K562 (cell line): ENCODE measurements around the gene VAMP8. TPM values are rescaled to one million over a fixed set of nuclear protein-coding genes. Genes with fewer than 3 reads are reported as not detected.

Experiments
- ATAC-seq: fragments of 200-7000 bp; cut with Tn5 transposase; 3 replicates; pipeline ENCODE4 v1.9.1; 2020; ENCODE audit warnings: moderate library complexity
- BruUV-seq: library from RNA; stranded (reverse); fragments of 400-500 nt; replicated peaks from 2 replicates; lab custom pipeline; 2021; lab: Mats Ljungman, UMichigan
- CTCF ChIA-PET: fragments of 300-600 bp; formaldehyde crosslinking; extraction: SDS; loops from one replicate; lab custom pipeline; 2021; ENCODE audit warnings: low intra/inter-chr PET ratio; lab: Yijun Ruan, JAX
- POLR2A ChIA-PET: fragments of 300-600, 350-650 bp; sonication (Branson Sonifier 250); formaldehyde crosslinking; extraction: SDS; loops from one replicate; lab custom pipeline; 2021; ENCODE audit warnings: antibody characterized with exemption, inconsistent platforms; lab: Yijun Ruan, JAX
- DNase-seq, 4 experiments: peaks; one replicate each; pipeline versions ENCODE4 v3.0.0 to v3.0.0-alpha.2; 2011 to 2018; ENCODE audit warnings: low spot score in 3 of 4, mixed read lengths in 3 of 4; ENCODE audit errors: extremely low read depth in 1 of 4
- FAIRE-seq: peaks from 2 replicates; lab custom pipeline; 2011; peaks lifted over from hg19 to GRCh38; lab: Jason Lieb, UNC
- H2AFZ ChIP-seq: 2 replicates; pipeline ENCODE4 v1.6.0; 2011; ENCODE audit warnings: low read depth, low read length, control low read depth, inconsistent platforms
- H3K27ac ChIP-seq: fragments of 200-600 bp; 3 replicates; pipeline ENCODE4 v1.8.0; 2011; ENCODE audit warnings: low read depth, mild to moderate bottlenecking, control low read depth, inconsistent platforms, low read length, moderate library complexity, mixed read lengths; ENCODE audit errors: extremely low read depth
- H3K27me3 ChIP-seq, 2 experiments: fragments of 300-600 bp in 1 of 2; 2 replicates in 1 of 2; 3 replicates in 1 of 2; pipeline versions ENCODE4 v1.6.0 to v1.8.0; 2011; ENCODE audit warnings: inconsistent platforms in 2 of 2, low read length in 2 of 2, mild to moderate bottlenecking in 1 of 2, mixed read lengths in 1 of 2, moderate library complexity in 1 of 2; ENCODE audit not compliant: control insufficient read depth in 2 of 2, insufficient read depth in 2 of 2
- H3K36me3 ChIP-seq: fragments of 300-600 bp; 3 replicates; pipeline ENCODE4 v1.8.0; 2011; ENCODE audit warnings: mild to moderate bottlenecking, low read length, inconsistent platforms; ENCODE audit not compliant: control insufficient read depth, insufficient read depth
- H3K4me1 ChIP-seq, 2 experiments: fragments of 200-600 bp in 1 of 2; replicated peaks in 1 of 2; 2 replicates in 1 of 2; 3 replicates in 1 of 2; pipeline versions ENCODE4 v1.5.1 to v1.8.0; 2011; ENCODE audit warnings: inconsistent platforms in 2 of 2, low read length in 2 of 2, mild to moderate bottlenecking in 1 of 2, mixed read lengths in 1 of 2, moderate library complexity in 1 of 2; ENCODE audit not compliant: control insufficient read depth in 2 of 2, insufficient read depth in 2 of 2
- H3K4me2 ChIP-seq: 2 replicates; pipeline ENCODE4 v1.6.1; 2011; ENCODE audit warnings: low read length, control low read depth, inconsistent platforms, mixed read lengths; ENCODE audit not compliant: insufficient read depth
- H3K4me3 ChIP-seq: fragments of 200-600 bp; sonication (generic), shearing (Covaris generic); 2 replicates; pipeline ENCODE4 v1.5.1; 2016; ENCODE audit warnings: control low read depth, inconsistent platforms
- H3K79me2 ChIP-seq: fragments of 200-600 bp; 3 replicates; pipeline ENCODE4 v1.8.0; 2011; ENCODE audit warnings: low read length, inconsistent platforms; ENCODE audit not compliant: control insufficient read depth, insufficient read depth
- H3K9ac ChIP-seq, 2 experiments: 2 replicates each; pipeline versions ENCODE4 v1.6.0 to v1.6.1; 2011; ENCODE audit warnings: low read depth in 2 of 2, low read length in 2 of 2, control low read depth in 1 of 2, inconsistent platforms in 1 of 2, mild to moderate bottlenecking in 1 of 2, mixed read lengths in 1 of 2; ENCODE audit not compliant: insufficient read depth in 1 of 2
- H3K9me1 ChIP-seq: one replicate; pipeline ENCODE4 v1.6.0; 2011; ENCODE audit warnings: inconsistent platforms, mild to moderate bottlenecking, low read length, moderate library complexity; ENCODE audit not compliant: control insufficient read depth, insufficient read depth
- H3K9me3 ChIP-seq: replicated peaks from 2 replicates; pipeline ENCODE4 v1.5.1; 2011; ENCODE audit warnings: low read depth, low read length, inconsistent platforms; ENCODE audit not compliant: control insufficient read depth, insufficient read depth
- H4K20me1 ChIP-seq: replicated peaks from 2 replicates; pipeline ENCODE4 v1.6.1; 2011; ENCODE audit warnings: low read length, inconsistent platforms, mixed read lengths; ENCODE audit not compliant: control insufficient read depth, insufficient read depth
- ATF1 ChIP-seq, 2 experiments: fragments of 450-650 bp in 1 of 2; IDR thresholded peaks; 2 replicates each; pipeline ENCODE4 v1.6.1; 2016; ENCODE audit warnings: missing compliant biosample characterization in 1 of 2, missing genetic modification characterization in 1 of 2
- ATF2 ChIP-seq: sonication (generic); formaldehyde crosslinking; IDR thresholded peaks from 2 replicates; pipeline ENCODE4 v1.8.1; 2022; ENCODE audit warnings: missing genetic modification reagents
- HBP1 ChIP-seq: fragments of 450-650 bp; formaldehyde crosslinking; IDR thresholded peaks from 2 replicates; pipeline ENCODE4 v1.4.0; 2022; ENCODE audit warnings: missing genetic modification characterization
- HDAC6 ChIP-seq: IDR thresholded peaks from 2 replicates; pipeline ENCODE4 v1.6.1; 2012; ENCODE audit warnings: low read depth, mild to moderate bottlenecking, control low read depth, inconsistent platforms, low read length, moderate library complexity
- MAZ ChIP-seq, 2 experiments: fragments of 450-650 bp in 1 of 2; sonication (generic) in 1 of 2; formaldehyde crosslinking; IDR thresholded peaks in 1 of 2; conservative IDR thresholded peaks in 1 of 2; 2 replicates each; pipeline versions ENCODE4 v1.4.0 to v1.5.0; 2020; ENCODE audit warnings: mild to moderate bottlenecking in 1 of 2, missing genetic modification reagents in 1 of 2
- MNT ChIP-seq, 2 experiments: fragments of 450-650 bp; conservative IDR thresholded peaks; 2 replicates each; pipeline ENCODE4 v1.6.1; 2017; ENCODE audit warnings: mild to moderate bottlenecking in 2 of 2, moderate library complexity in 2 of 2
- PML ChIP-seq: IDR thresholded peaks from 2 replicates; pipeline ENCODE4 v1.6.1; 2012; ENCODE audit warnings: low read length, inconsistent platforms
- POLR2AphosphoS2 ChIP-seq: IDR thresholded peaks from 2 replicates; pipeline ENCODE4 v1.6.1; 2012; ENCODE audit warnings: low read length, improper control_type of control experiment
- POLR2AphosphoS5 ChIP-seq: IDR thresholded peaks from 2 replicates; pipeline ENCODE4 v1.6.1; 2011; ENCODE audit warnings: mild to moderate bottlenecking, low read depth, low read length, moderate library complexity; ENCODE audit not compliant: control insufficient read depth, insufficient read depth
- POLR2G ChIP-seq: fragments of 200-400 bp; formaldehyde crosslinking; IDR thresholded peaks from 2 replicates; pipeline ENCODE4 v1.6.1; 2017; ENCODE audit warnings: low read depth, mild to moderate bottlenecking, antibody characterized with exemption, low read length, moderate library complexity
- SPI1 ChIP-seq: IDR thresholded peaks from 2 replicates; pipeline ENCODE4 v1.6.1; 2011; ENCODE audit warnings: low read depth, low read length, control low read depth, borderline replicate concordance
- SUPT5H ChIP-seq: fragments of 450-650 bp; IDR thresholded peaks from 2 replicates; pipeline ENCODE4 v1.6.1; 2016
- THRA ChIP-seq: fragments of 450-650 bp; IDR thresholded peaks from 2 replicates; pipeline ENCODE4 v1.6.1; 2017; ENCODE audit warnings: mild to moderate bottlenecking, moderate library complexity
- USF2 ChIP-seq: sonication (generic); formaldehyde crosslinking; IDR thresholded peaks from 2 replicates; pipeline ENCODE4 v1.5.0; 2020; ENCODE audit warnings: missing genetic modification reagents
- WGBS: fragments of 100-300 bp; shearing (Covaris generic); methylation state at CpG from one replicate; pipeline ENCODE4 v1.1.6; 2016; ENCODE audit warnings: low coverage, mixed read lengths; ENCODE audit not compliant: insufficient coverage; ENCODE audit errors: missing lambda C conversion rate; 5-methylcytosine and 5-hydroxymethylcytosine counted together
- in situ Hi-C: fragments of 300-500 bp; cut with MboI; formaldehyde crosslinking; loops from 4 replicates; pipeline ENCODE4 v1.15.0; 2018; ENCODE audit warnings: inconsistent platforms, mixed read lengths
- intact Hi-C: fragments of 100-400 bp; cut with micrococcal nuclease; formaldehyde crosslinking; loops from 2 replicates; pipeline ENCODE4 v1.14.2; 2022
- polyA plus RNA-seq, 8 experiments: library from polyadenylated mRNA; depleted of rRNA in 4 of 8; stranded (reverse) in 5 of 8; unstranded in 3 of 8; fragments of >200 nt; fragmentation: Nextera tagmentation in 2 of 8; fragmentation: Illumina TruSeq in 1 of 8; extraction: Ambion mirVana in 2 of 8; extraction: Trizol in 1 of 8; gene quantifications; 2 replicates each; pipeline versions ENCODE4 v1.2.1 to v1.2.3, GENCODE V29; 2011 to 2014; ENCODE audit warnings: inconsistent platforms in 1 of 8, missing spikeins in 1 of 8
- total RNA-seq, 7 experiments: library from RNA; depleted of rRNA in 6 of 7; stranded (reverse); fragments of >200 nt in 6 of 7; fragmentation: Illumina TruSeq in 2 of 7; extraction: Trizol in 2 of 7; gene quantifications; 2 replicates each; pipeline versions ENCODE4 v1.2.1 to v1.2.3, GENCODE V29; 2011 to 2021; ENCODE audit warnings: low replicate concordance in 1 of 7

VAMP8 gene
- total and polyA plus RNA-seq, 9 of the 15 experiments (the other 6 are each of a cell fraction or from before 2014, with no cell fraction given), result 107 to 571 (median 248) TPM

DNA sequence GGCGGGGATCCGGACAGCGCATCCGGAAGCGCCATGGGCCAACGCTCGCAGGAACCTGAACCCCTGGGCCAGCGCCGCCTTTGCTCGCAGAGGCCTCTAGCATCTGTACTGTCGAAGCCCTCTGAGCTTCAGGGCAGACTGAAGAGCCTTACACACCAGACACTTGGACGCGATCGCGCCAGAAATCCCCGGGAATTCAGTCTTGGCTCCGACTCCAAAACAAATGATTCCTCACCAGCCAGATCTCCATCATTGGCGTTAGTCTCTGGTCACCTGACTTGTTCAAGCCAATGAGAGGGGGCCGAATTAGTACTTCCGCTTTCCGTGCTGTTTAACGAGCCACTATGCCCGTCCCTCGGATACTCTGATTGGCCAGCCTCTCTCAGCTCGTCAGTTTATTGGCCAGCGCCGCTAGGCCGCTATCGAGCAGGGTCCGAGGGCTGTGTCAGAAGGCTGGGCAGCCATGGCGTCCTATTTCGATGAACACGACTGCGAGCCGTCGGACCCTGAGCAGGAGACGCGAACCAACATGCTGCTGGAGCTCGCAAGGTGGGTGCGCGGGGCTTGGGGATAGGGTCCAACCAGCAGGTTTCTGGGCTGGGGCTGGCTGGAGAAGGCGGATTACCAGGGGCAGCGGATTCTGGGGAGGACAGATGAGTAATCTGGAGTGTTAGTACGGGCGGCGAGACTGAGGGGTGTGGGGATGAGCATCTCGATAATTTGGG is 18.1 kb downstream of the VAMP8 start, which contains the start of gene RNF181:
Gene RNF181, plus strand, starts transcription at position 445 of the 725 bp plus-strand sequence. Its CDS starts 19 bp downstream, at position 464.
- peak within 1 kb of the TSS; percentile 86 for H3K4me2 ChIP-seq
- FAIRE-seq (peak; percentile 100), DNase-seq (peak; percentile 94 to 99 (median 96)), ATAC-seq (peak; percentile 98)
- in situ Hi-C loops (no loop called here), intact Hi-C loops (no loop called here)
- no peaks in the 10 kb centered on the region for H3K9me3 ChIP-seq
- H3K27ac ChIP-seq, result peak within 1 kb of the TSS; percentile 74
- WGBS, result under 1% methylated on average over 46 of the region's 47 CpGs
- H3K9me1 ChIP-seq, result no peaks in the 10 kb centered on the region
- ChIA-PET POLR2A (interaction anchor here (0.5 to 4.4 kb wide), 19 partner anchors 8 to 600 kb away, joined by 3 to 31 read pairs (median 4); partner anchors contain the start of genes C2orf68, ELMOD3, MAT2A and RETSAT), CTCF (no interaction called here)
- no peaks in the 10 kb centered on the region for H3K27me3 ChIP-seq
- BruUV-seq, result no TSS peak
- H4K20me1 ChIP-seq, result no peaks in the 10 kb centered on the region
- H3K9ac ChIP-seq, result peak within 1 kb of the TSS; percentile 79 to 93
- H3K4me1 ChIP-seq, result peaks cover 6 to 29% of the 10 kb centered on the region in 2 experiments
- H3K79me2 ChIP-seq, result peaks cover 28% of the 10 kb centered on the region
- H3K4me3 ChIP-seq, result peak within 1 kb of the TSS; percentile 62
- H3K36me3 ChIP-seq, result peaks cover 26% of the 10 kb centered on the region; the same call in 2 of the 3 replicates
- peak within 1 kb of the TSS; percentile 90 for H2AFZ ChIP-seq
- TF ChIP-seq PML (peak; percentile 81; the same call in 1 of the 2 replicates), THRA (no peak), SPI1 (peak; percentile 81), USF2 (CRISPR knock-in tag) (peak; percentile 91), HDAC6 (no peak), POLR2AphosphoS5 (peak; percentile 84), MAZ (CRISPR knock-in tag; conservative IDR thresholded peaks at IDR 0.05 in 1 of 2, IDR thresholded peaks at IDR 0.05 in 1 of 2) (peak; percentile 58 to 65), MNT (conservative IDR thresholded peaks at IDR 0.05) (peak; percentile 57 to 84), POLR2AphosphoS2 (no peak), POLR2G (peak; percentile 93), HBP1 (CRISPR knock-in tag) (peak; percentile 71; the same call in 1 of the 2 replicates), SUPT5H (peak; percentile 90), ATF2 (CRISPR knock-in tag) (no peak), ATF1 (CRISPR knock-in tag; IDR thresholded peaks at IDR 0.05) (no peak), ATF1 (tag; IDR thresholded peaks at IDR 0.05) (peak; percentile 92)
